GM21619 (cell line): ENCODE data around the gene MYO19.
"Not testable (repeated sequence)": the region's sequence is repeated elsewhere in the genome, so short reads cannot be mapped to it uniquely, and the experiment has no call there.

ENCODE experiments used
- ATAC-seq: cut with Tn5 transposase; IDR thresholded peaks from one replicate; pipeline ENCODE4 v1.9.1; 2021; ENCODE audit not compliant: unreplicated experiment

Gene MYO19

GRCh38 chr17:36468903-36469635 lies 65.6 kb downstream of the MYO19 start:
- no peak for ATAC-seq

- ATAC-seq = no peak
Measured at GRCh38 chr17:36464765-36465088, 69.9 kb downstream of the MYO19 start.

GRCh38 chr17:36463916-36464764 lies 70.5 kb downstream of the MYO19 start:
- ATAC-seq = no peak

GRCh38 chr17:36461330-36462110 lies 73.1 kb downstream of the MYO19 start:
- ATAC-seq = no peak

GRCh38 chr17:36460265-36460937 lies 74.3 kb downstream of the MYO19 start:
- ATAC-seq = no peak

- ATAC-seq = no peak
Measured at GRCh38 chr17:36459601-36460000, 75.1 kb downstream of the MYO19 start.

GRCh38 chr17:36459045-36459444 lies 75.6 kb downstream of the MYO19 start:
- no peak for ATAC-seq

GRCh38 chr17:36457701-36458100 lies 77.0 kb downstream of the MYO19 start:
- not testable (repeated sequence) for ATAC-seq

GRCh38 chr17:36452888-36453287 lies 81.8 kb downstream of the MYO19 start:
- ATAC-seq = not testable (repeated sequence)

GRCh38 chr17:36449997-36450396 lies 84.7 kb downstream of the MYO19 start:
- not testable (repeated sequence) for ATAC-seq
